ENCODE measurements around the gene RABGAP1L.
"Not testable (repeated sequence)": the region's sequence is repeated elsewhere in the genome, so short reads cannot be mapped to it uniquely, and the experiment has no call there.

Gene RABGAP1L

DNA sequence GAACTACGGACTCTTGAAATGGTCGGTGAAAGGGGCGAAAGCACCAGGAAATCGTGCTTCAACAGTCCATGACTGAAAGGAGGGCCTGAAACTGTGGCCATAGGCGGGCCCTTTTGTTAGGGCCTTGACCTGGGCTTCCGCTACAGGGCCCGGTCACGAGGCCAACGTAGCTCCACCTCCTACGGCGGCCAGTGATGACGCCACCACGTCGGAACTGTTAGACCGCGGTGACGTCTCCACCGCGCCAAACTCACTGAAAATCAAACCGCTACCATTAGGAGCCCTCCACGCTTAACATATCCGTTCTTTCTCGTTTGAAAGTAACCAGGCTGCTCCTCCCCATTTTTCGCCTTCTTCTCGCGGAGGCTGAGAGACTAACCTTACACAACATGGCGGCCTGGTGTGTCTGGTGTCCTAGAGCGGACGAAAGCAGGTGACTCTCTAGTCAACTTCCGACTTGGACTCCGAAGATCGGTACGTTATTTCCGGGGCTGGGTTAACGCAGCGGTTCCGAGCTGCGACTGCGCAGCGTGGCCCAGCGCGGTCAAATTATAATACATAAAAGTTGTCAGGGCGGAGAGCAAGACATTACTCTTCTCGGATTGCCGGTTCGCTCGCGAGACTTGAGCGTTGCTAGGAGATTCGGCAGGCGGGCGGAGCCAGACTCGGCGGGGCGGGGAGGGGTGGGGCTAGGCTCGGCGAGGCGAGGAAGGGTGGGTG lies 840.1 kb downstream of the RABGAP1L start:
- DNase-seq (ENCODE audit: low read depth): peak; percentile 96

- no peak for DNase-seq (ENCODE audit: low read depth)
These were observed 840.8 kb downstream of the RABGAP1L start, which contains the start of gene CACYBP for GRCh38 chr1:174999936-175000696. Gene CACYBP (plus strand): TSS chr1:174999947. CDS start chr1:175000181, 234 bp downstream.

GRCh38 chr1:175000697-175001187 lies 841.4 kb downstream of the RABGAP1L start:
- DNase-seq (ENCODE audit: low read depth): no peak

DNA sequence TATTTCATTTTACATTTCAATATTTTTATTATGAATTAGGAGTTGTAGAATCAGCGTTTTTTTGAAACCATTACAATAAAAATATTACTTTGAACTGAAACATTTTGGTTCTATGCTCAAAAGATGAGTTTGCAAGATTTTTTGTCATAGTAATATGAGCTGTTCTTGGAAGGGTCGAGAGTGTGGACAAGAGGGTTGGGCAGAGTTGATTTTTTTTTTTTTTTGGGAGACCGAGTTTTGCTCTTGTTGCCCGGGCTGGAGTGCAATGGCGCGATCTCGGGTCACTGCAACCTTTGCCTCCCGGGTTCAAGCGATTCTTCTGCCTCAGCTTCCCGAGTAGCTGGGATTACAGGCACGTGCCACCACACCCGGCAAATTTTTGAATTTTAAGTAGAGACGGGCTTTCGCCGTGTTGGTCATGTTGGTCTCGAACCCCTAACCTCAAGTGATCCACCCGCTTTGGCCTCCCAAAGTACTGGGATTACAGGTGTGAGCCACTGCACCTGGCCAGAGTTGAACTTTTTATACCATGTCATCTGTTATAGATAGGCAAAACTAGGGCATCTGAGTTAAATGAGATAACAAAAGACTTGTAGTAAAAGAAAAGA lies 843.7 kb downstream of the RABGAP1L start:
- no peak for DNase-seq (ENCODE audit: low read depth)

GRCh38 chr1:175003521-175003920 lies 844.2 kb downstream of the RABGAP1L start:
- no peak for DNase-seq (ENCODE audit: low read depth)

DNA sequence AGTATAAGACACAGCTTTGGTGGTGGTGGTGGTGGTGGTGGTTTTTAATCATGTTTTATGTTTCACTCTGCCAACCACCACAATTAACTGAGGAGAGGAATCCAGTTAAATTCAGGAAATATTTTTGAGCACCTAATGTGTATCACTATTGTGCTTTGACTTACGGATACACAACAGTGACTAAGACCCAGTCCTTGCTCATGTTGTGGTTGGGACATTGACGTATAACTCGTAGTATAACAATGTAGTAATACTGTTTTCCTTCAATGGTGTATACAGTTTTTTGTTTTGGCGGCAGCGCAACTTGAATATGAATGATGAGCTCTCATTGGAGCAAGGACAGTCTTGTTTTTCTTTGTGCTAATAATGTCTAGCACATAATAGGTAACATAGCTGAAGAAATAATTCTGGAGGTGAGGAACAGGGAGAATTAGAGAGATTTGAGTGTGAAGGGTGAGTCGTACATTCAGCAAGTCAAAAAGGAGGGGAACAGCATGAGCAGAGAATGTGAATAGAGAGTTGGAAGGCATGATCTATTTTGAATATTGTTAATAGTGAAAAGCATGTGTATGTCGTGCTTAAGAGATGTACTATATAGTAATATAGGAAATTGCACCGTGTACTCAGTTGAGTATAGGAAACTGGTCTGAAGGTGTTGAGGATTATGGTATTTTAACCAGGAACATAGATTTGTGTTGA lies 845.9 kb downstream of the RABGAP1L start:
- DNase-seq (ENCODE audit: low read depth): no peak

- no peak for DNase-seq (ENCODE audit: low read depth)
These were observed 850.2 kb downstream of the RABGAP1L start for GRCh38 chr1:175009532-175009931.

DNA sequence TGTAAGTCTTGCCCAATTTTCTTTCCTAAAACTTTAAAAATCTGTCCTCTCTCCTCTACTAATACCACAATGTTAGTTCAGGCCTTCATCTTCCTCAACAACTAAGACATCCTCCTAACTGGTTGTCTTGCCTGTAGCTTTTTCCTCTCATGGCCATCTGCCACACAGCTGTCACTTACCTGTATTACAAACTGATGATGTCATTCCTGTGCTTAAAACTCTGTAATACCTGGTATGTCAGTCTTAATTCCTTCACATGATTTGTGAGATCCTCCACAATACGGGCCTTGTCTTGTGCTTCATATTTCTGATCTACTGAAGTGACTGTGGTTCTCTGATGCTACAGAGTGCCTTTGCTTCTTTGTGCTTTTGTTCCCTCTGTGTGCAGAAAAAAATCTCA lies 854.1 kb downstream of the RABGAP1L start:
- no peak for DNase-seq (ENCODE audit: low read depth)

GRCh38 chr1:175015243-175015642 lies 855.9 kb downstream of the RABGAP1L start:
- DNase-seq (ENCODE audit: low read depth): no peak

- DNase-seq (ENCODE audit: low read depth): no peak
These were observed 860.2 kb downstream of the RABGAP1L start for GRCh38 chr1:175019524-175019923.

DNA sequence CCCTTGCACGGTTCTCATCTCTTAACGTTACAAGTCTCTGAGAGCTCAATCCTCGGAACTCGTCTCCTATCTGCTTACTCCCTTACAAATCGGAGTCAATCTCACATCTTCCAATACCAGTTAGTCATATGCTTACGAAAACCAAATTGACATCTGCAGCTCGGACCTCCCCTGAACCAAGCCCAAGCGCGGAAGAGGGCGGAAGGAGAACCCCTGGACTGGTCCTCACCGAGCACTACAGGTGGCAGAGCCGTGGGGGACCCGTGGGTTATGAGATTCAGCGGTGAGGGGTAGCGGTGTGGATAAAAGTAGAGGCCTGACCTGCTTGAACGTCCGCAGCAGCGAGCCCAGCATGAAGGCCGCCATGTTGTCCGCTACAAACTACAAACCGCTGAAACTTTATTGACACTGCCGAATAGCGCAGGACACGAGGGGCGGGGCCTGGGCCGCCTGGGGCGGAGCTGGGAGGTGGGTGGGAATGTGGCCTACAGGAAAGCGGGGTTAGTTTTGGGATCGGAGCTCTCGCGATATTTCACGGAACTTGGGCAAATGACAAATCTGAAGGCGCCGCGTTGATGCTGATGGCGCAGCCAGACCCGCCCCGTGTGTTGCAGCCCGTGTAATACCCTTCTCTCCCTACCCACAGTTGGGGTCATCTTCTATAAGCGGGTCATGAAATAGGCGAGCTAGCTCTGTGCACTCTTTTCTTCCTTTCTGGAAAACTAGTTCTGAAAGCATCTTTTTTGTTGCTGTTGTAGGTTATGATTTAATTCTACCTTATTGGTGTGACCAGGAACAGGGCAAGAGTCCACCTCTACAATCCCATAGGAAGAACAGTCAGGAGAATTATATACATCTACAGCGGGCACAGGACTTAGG lies 864.0 kb downstream of the RABGAP1L start, which contains the start of gene MRPS14:
Gene MRPS14 (minus strand): TSS at position 383 of the 879 bp plus-strand sequence. CDS start 17 bp downstream, at position 366.
- peak; percentile 96 for DNase-seq (ENCODE audit: low read depth)

DNA sequence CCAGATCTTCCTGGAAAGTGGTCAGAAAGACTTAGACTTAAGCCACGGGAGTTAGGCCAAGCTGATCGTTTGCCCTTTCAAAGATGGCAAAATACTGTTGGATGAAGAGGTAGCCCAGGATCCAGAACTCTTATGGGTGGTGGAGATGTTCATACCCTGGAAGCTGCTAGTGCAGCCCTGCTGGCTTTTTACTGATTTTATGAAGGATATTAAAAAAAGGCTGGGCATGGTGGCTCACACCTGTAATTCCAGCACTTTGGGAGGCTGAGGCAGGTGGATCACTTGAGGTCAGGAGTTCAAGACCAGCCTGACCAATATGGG lies 864.6 kb downstream of the RABGAP1L start:
- DNase-seq (ENCODE audit: low read depth): not testable (repeated sequence)

DNA sequence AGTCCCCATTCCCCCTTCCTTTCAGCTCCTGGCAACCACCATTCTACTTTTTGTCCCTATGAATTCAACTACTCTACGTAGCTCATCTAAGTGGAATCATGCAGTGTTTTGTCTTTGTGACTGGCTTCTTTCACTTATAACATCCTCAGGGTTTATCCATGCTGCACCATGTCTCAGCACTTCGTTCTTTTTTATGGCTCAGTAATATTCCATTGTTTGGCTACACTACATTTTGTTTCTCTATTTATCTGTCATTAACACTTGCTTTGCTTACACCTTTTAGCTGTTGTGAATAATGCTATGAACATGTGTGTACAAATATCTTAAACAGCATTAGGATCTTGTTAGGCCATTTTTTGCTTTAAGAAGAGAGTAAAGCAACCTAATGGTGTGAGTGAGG lies 865.5 kb downstream of the RABGAP1L start:
- DNase-seq (ENCODE audit: low read depth): no peak

- DNase-seq (ENCODE audit: low read depth): no peak
These were observed 874.6 kb downstream of the RABGAP1L start for GRCh38 chr1:175033953-175034352.

DNA sequence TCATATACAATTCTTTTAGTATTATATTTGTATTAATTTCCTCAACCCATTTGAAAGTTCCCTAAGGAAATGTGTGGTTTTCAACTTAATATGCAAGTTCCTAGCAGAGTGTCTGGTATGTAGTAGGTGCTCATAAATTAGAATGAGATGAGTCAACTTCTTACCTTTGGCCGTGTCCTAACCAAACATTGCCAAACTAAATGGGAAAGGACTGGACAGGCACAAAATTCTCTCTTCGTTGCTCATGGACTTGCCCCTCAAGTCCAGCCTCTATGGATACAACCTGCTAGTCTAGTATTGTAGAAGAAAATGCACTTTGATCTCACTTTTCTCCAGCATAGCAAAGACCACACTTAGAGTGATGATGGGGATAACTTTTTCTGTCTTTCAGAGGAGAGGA lies 875.5 kb downstream of the RABGAP1L start:
- DNase-seq (ENCODE audit: low read depth): no peak

DNA sequence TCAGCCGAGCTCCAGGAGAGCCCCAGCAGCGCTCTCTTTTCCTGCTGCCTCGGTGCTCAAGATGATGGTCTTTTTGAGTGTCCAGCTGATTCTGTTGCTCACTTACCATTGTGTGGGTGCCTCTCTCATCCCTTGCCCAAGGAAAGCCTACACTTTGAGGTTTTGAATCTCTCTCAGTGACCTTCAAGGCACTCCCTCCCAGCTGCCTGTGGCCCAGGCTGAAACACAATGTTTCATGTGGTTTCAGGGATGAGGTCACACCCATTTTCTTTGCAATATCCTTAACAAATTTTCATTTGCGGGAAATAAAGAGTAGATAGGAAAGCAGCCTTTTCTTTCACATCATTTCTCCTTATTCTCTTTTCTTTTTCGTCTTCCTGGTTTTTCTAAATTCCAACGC lies 876.5 kb downstream of the RABGAP1L start:
- DNase-seq (ENCODE audit: low read depth): no peak

DNA sequence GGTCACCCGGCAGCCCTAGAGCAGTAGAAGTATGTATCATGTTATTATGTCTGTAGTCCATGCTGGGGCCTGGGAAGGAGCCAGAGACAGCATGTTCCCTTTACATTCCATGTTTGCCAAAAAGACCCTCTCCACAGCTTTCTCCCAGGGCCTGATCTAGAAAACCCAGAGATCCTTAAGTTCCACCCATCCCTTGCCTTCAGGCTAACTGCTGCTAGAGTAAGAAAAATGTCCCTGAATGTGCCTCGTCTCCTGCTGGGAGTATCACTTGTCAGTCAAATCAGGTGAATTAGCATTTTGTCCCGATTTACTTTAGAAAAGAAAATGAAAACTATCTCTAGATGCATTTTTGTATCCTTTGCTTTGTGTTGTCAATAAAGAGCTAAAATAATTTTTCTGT lies 877.2 kb downstream of the RABGAP1L start:
- no peak for DNase-seq (ENCODE audit: low read depth)

DNA sequence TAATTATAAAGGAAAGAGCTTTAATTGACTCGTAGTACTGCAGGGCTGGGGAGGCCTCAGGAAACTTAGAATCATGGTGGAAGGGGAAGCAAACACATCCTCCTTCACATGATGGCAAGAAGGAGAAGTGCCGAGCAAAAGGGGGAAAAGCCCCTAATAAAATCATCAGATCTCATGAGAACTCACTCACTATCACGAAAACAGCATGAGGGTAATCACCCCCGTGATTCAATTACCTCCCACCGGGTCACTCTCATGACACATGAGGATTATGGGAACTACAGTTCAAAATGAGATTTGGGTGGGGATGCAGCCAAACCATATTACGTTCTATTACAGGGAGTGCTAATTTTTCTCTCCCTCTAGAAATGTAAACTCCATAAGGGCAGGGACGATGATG lies 878.1 kb downstream of the RABGAP1L start:
- no peak for DNase-seq (ENCODE audit: low read depth)

DNA sequence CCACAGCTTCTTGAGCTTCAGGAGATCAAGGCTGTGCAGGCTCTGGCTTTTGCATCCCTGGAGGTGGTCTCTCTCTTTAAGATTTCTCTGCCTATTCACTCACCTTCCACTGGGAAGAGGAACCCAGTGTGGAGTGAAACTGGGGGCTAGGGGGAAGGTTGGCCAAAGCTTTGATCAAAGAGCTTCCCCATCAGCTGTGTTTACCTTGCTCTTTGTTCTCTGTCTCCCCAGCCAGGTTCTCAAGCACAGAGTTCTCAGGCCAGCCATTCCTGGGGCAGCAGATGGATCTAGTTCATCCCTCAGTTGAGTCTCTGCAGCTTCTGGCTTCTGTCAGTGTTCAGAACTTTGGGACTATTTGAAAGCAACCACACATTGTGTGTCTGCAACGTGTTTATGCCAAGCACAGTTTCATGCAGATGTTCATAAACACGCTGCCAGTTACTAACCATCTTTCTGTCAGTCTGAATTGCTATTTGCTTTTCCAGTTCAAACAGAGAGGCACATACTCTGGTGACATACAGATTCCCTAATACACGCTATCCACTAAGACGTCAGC lies 881.1 kb downstream of the RABGAP1L start:
- no peak for DNase-seq (ENCODE audit: low read depth)

- no peak for DNase-seq (ENCODE audit: low read depth)
These were observed 883.3 kb downstream of the RABGAP1L start for GRCh38 chr1:175042650-175043049.

DNA sequence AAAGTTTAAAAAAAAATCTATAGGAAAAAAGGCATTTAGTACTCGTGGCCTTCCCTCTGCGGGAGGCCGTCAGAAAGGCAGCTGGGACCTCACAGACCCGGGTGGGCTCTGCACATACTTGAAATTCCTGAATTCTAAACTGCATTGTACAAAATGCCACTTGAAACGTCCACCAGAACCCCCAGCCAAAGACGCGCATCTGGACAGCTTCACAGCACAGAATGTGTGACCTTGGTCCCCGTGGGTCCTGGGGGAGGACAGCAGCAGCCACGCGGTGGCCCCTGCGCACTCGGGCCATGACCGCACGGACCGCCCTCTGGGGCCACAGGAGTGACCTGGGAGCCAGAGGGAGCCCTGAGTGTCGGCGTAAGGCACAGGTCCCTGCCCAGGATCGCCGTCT lies 884.5 kb downstream of the RABGAP1L start:
- no peak for DNase-seq (ENCODE audit: low read depth)
